Mesenchymal stem cell (in vitro differentiated cells and primary cell): ENCODE data around the gene NRN1L.

ENCODE experiments used
- DNase-seq: peaks from one replicate; pipeline ENCODE4 v3.0.0-alpha.2; 2013
- H2AFZ ChIP-seq: one replicate; pipeline ENCODE4 v1.6.1; 2013; ENCODE audit warnings: low read depth, mild to moderate bottlenecking, control low read depth, inconsistent platforms, low read length, moderate library complexity
- H2AK5ac ChIP-seq: 2 replicates; pipeline ENCODE4 v1.6.1; 2013; ENCODE audit warnings: low read length, moderate library complexity, mild to moderate bottlenecking, inconsistent platforms; ENCODE audit not compliant: severe bottlenecking
- H2BK120ac ChIP-seq: one replicate; pipeline ENCODE4 v1.6.1; 2013; ENCODE audit warnings: low read depth, mild to moderate bottlenecking, inconsistent platforms, low read length, moderate library complexity
- H2BK12ac ChIP-seq, 2 experiments: one replicate each; pipeline ENCODE4 v1.6.1; 2013; ENCODE audit warnings: inconsistent platforms in 2 of 2, low read length in 2 of 2, mild to moderate bottlenecking in 2 of 2, moderate library complexity in 2 of 2, control low read depth in 1 of 2
- H2BK15ac ChIP-seq: one replicate; pipeline ENCODE4 v1.6.1; 2013; ENCODE audit warnings: mild to moderate bottlenecking, low read depth, inconsistent platforms; ENCODE audit not compliant: poor library complexity, severe bottlenecking
- H2BK5ac ChIP-seq: 2 replicates; pipeline ENCODE4 v1.6.1; 2013; ENCODE audit warnings: low read depth, mild to moderate bottlenecking, low read length, control low read depth, inconsistent platforms; ENCODE audit not compliant: poor library complexity, severe bottlenecking
- H3K14ac ChIP-seq, 2 experiments: one replicate each; pipeline ENCODE4 v1.6.1; 2013; ENCODE audit warnings: inconsistent platforms in 2 of 2, low read length in 2 of 2, control low read depth in 1 of 2, mild to moderate bottlenecking in 1 of 2, moderate library complexity in 1 of 2
- H3K18ac ChIP-seq, 2 experiments: one replicate each; pipeline ENCODE4 v1.6.1; 2013; ENCODE audit warnings: inconsistent platforms in 2 of 2, low read length in 2 of 2, control low read depth in 1 of 2, low read depth in 1 of 2, mild to moderate bottlenecking in 1 of 2
- H3K23ac ChIP-seq, 2 experiments: one replicate each; pipeline ENCODE4 v1.6.1; 2013; ENCODE audit warnings: inconsistent platforms in 2 of 2, low read length in 2 of 2, mild to moderate bottlenecking in 2 of 2, moderate library complexity in 2 of 2, control low read depth in 1 of 2
- H3K27ac ChIP-seq: 2 replicates; pipeline ENCODE4 v1.5.1; 2013; ENCODE audit warnings: mild to moderate bottlenecking, moderate library complexity, low read length, control low read depth, inconsistent platforms; ENCODE audit not compliant: poor library complexity, severe bottlenecking
- H3K27me3 ChIP-seq, 2 experiments: 2 replicates each; pipeline versions ENCODE4 v1.6.1 to v1.7.0; 2013; ENCODE audit warnings: low read length in 2 of 2, mild to moderate bottlenecking in 2 of 2, moderate library complexity in 2 of 2, control low read depth in 1 of 2, inconsistent platforms in 1 of 2; ENCODE audit not compliant: control insufficient read depth in 1 of 2, insufficient read depth in 1 of 2
- H3K36me3 ChIP-seq, 2 experiments: 2 replicates each; pipeline versions ENCODE4 v1.6.1 to v1.7.0; 2013; ENCODE audit warnings: low read length in 2 of 2, control low read depth in 1 of 2, inconsistent platforms in 1 of 2, low read depth in 1 of 2, mild to moderate bottlenecking in 1 of 2; ENCODE audit not compliant: insufficient read depth in 2 of 2, control insufficient read depth in 1 of 2
- H3K4ac ChIP-seq, 2 experiments: one replicate each; pipeline ENCODE4 v1.6.1; 2013; ENCODE audit warnings: inconsistent platforms in 2 of 2, low read length in 2 of 2, mild to moderate bottlenecking in 2 of 2, moderate library complexity in 2 of 2, control low read depth in 1 of 2, low read depth in 1 of 2
- H3K4me1 ChIP-seq: 2 replicates; pipeline ENCODE4 v1.6.1; 2013; ENCODE audit warnings: low read depth, low read length, control low read depth; ENCODE audit not compliant: control insufficient read depth, insufficient read depth
- H3K4me2 ChIP-seq: 2 replicates; pipeline ENCODE4 v1.6.1; 2013; ENCODE audit warnings: low read length, mild to moderate bottlenecking, inconsistent platforms; ENCODE audit not compliant: poor library complexity, severe bottlenecking
- H3K4me3 ChIP-seq, 2 experiments: 2 replicates each; pipeline versions ENCODE4 v1.5.1 to v1.7.0; 2013; ENCODE audit warnings: low read length in 2 of 2, mild to moderate bottlenecking in 2 of 2, control low read depth in 1 of 2, low read depth in 1 of 2; ENCODE audit not compliant: insufficient read depth in 1 of 2
- H3K79me1 ChIP-seq: replicated peaks from 2 replicates; pipeline ENCODE4 v1.6.1; 2013; ENCODE audit warnings: mild to moderate bottlenecking, control low read depth, low read length, inconsistent platforms; ENCODE audit not compliant: poor library complexity, severe bottlenecking
- H3K9ac ChIP-seq: 2 replicates; pipeline ENCODE4 v1.7.0; 2013; ENCODE audit warnings: mild to moderate bottlenecking, low read length, moderate library complexity
- H3K9me3 ChIP-seq: 2 replicates; pipeline ENCODE4 v1.7.0; 2013; ENCODE audit warnings: mild to moderate bottlenecking, low read length; ENCODE audit not compliant: control insufficient read depth
- H4K8ac ChIP-seq: one replicate; pipeline ENCODE4 v1.6.1; 2013; ENCODE audit warnings: inconsistent platforms, mild to moderate bottlenecking, low read length, moderate library complexity
- H4K91ac ChIP-seq: one replicate; pipeline ENCODE4 v1.6.1; 2013; ENCODE audit warnings: mild to moderate bottlenecking, low read length, inconsistent platforms
- WGBS: methylation state at CpG from one replicate; pipeline ENCODE4 v1.1.7; 2013; ENCODE audit warnings: mixed read lengths; 5-methylcytosine and 5-hydroxymethylcytosine counted together

The NRN1L gene

GRCh38 chr16:67844497-67844896 lies 40.2 kb upstream of the NRN1L start:
- WGBS = 86% methylated on average over 4 of the region's 4 CpGs

GRCh38 chr16:67845291-67846062 lies 39.2 kb upstream of the NRN1L start:
- H3K36me3 ChIP-seq = peaks cover 12 to 15% of the 10 kb centered on the region in 2 experiments

More at GRCh38 chr16:67844497-67844896, 40.2 kb upstream of the NRN1L start:
- peaks cover 28% of the 10 kb centered on the region for H3K4me1 ChIP-seq
- H3K27me3 ChIP-seq = no peaks in the 10 kb centered on the region
- no peak overlapping the region for H2BK12ac ChIP-seq
- H3K9me3 ChIP-seq = no peaks in the 10 kb centered on the region
- no peak overlapping the region for H2AK5ac ChIP-seq
- no peak overlapping the region for H4K8ac ChIP-seq
- peak; percentile 46 for DNase-seq
- no peak overlapping the region for H3K14ac ChIP-seq
- H3K27ac ChIP-seq = no peak overlapping the region
- no peak overlapping the region for H3K4me2 ChIP-seq
- peak overlapping the region; percentile 98 for H3K9ac ChIP-seq
- peaks cover 8 to 13% of the 10 kb centered on the region in 2 experiments for H3K36me3 ChIP-seq
- no peak overlapping the region for H3K18ac ChIP-seq
- no peak overlapping the region for H4K91ac ChIP-seq
- no peak overlapping the region for H3K23ac ChIP-seq
- H3K79me1 ChIP-seq = peaks cover 4% of the 10 kb centered on the region
- no peak overlapping the region for H2BK15ac ChIP-seq
- no peak overlapping the region for H2BK5ac ChIP-seq
- no peak overlapping the region for H2AFZ ChIP-seq
- no peak overlapping the region for H2BK120ac ChIP-seq
- H3K4ac ChIP-seq = no peak overlapping the region
- peak overlapping the region in 1 of 2 experiments; percentile 92 for H3K4me3 ChIP-seq

GRCh38 chr16:67846063-67846319 lies 38.7 kb upstream of the NRN1L start:
- H3K4me2 ChIP-seq = peak overlapping the region; percentile 89
- no peak overlapping the region for H2AFZ ChIP-seq
- H3K14ac ChIP-seq = peak overlapping the region in 1 of 2 experiments; percentile 5
- H3K18ac ChIP-seq = peak overlapping the region; percentile 98 to 99
- peak overlapping the region; percentile 76 for H2BK15ac ChIP-seq
- peak overlapping the region; percentile 99 for H4K91ac ChIP-seq
- peaks cover 30% of the 10 kb centered on the region for H3K4me1 ChIP-seq
- peaks cover 4% of the 10 kb centered on the region for H3K79me1 ChIP-seq
- H3K27me3 ChIP-seq = no peaks in the 10 kb centered on the region
- 0% methylated on average over 1 of the region's 2 CpGs for WGBS
- H2BK120ac ChIP-seq = peak overlapping the region; percentile 99
- H3K4me3 ChIP-seq = peak overlapping the region; percentile 85 to 92
- peaks cover 16% of the 10 kb centered on the region in 2 experiments for H3K36me3 ChIP-seq
- H3K27ac ChIP-seq = peak overlapping the region; percentile 97
- H2BK5ac ChIP-seq = peak overlapping the region; percentile 89
- peak overlapping the region; percentile 58 for H2AK5ac ChIP-seq
- peak overlapping the region in 1 of 2 experiments; percentile 78 for H2BK12ac ChIP-seq
- H3K4ac ChIP-seq = peak overlapping the region; percentile 95 to 97
- peak overlapping the region; percentile 98 for H3K9ac ChIP-seq
- H3K23ac ChIP-seq = peak overlapping the region; percentile 60 to 78
- peak overlapping the region; percentile 100 for H4K8ac ChIP-seq
- no peaks in the 10 kb centered on the region for H3K9me3 ChIP-seq
- DNase-seq = no peak

More at GRCh38 chr16:67845291-67846062, 39.2 kb upstream of the NRN1L start:
- Histone ChIP-seq H3K4ac (peak overlapping the region in 1 of 2 experiments; percentile 80), H2AK5ac (peak overlapping the region; percentile 43), H3K4me2 (peak overlapping the region; percentile 89), H3K23ac (peak overlapping the region in 1 of 2 experiments; percentile 65), H2BK5ac (peak overlapping the region; percentile 89), H3K9ac (peak overlapping the region; percentile 98), H4K8ac (peak overlapping the region; percentile 52), H3K18ac (no peak overlapping the region), H2BK12ac (peak overlapping the region in 1 of 2 experiments; percentile 73), H3K27me3 (no peaks in the 10 kb centered on the region), H3K14ac (no peak overlapping the region), H3K4me3 (peak overlapping the region in 1 of 2 experiments; percentile 85), H3K27ac (peak overlapping the region; percentile 97), H3K4me1 (peaks cover 29% of the 10 kb centered on the region), H3K9me3 (no peaks in the 10 kb centered on the region), H2BK15ac (no peak overlapping the region), H2BK120ac (no peak overlapping the region), H4K91ac (peak overlapping the region; percentile 78), H3K79me1 (peaks cover 4% of the 10 kb centered on the region), H2AFZ (no peak overlapping the region)
- DNase-seq = peak; percentile 33
- WGBS = 84% methylated on average over 5 of the region's 5 CpGs

- peak within 1 kb of the TSS; percentile 89 for H2BK5ac ChIP-seq
- DNase-seq = peak; percentile 96
- peak within 1 kb of the TSS; percentile 98 for H3K9ac ChIP-seq
- H3K23ac ChIP-seq = peak within 1 kb of the TSS; percentile 78 to 82
- under 1% methylated on average over 31 of the region's 57 CpGs for WGBS
- H2BK15ac ChIP-seq = peak within 1 kb of the TSS; percentile 92
- peak within 1 kb of the TSS; percentile 98 to 99 for H3K4ac ChIP-seq
- peak within 1 kb of the TSS; percentile 97 for H3K27ac ChIP-seq
- H3K18ac ChIP-seq = peak within 1 kb of the TSS; percentile 98 to 99
- H3K4me3 ChIP-seq = peak within 1 kb of the TSS; percentile 85 to 92
- peak within 1 kb of the TSS; percentile 100 for H4K8ac ChIP-seq
- peaks cover 2% of the 10 kb centered on the region for H3K79me1 ChIP-seq
- peak within 1 kb of the TSS; percentile 89 for H3K4me2 ChIP-seq
- no peaks in the 10 kb centered on the region for H3K27me3 ChIP-seq
- peaks cover 16 to 17% of the 10 kb centered on the region in 2 experiments for H3K36me3 ChIP-seq
- H2BK120ac ChIP-seq = peak within 1 kb of the TSS; percentile 99
- peak within 1 kb of the TSS in 1 of 2 experiments; percentile 78 for H2BK12ac ChIP-seq
- no peaks in the 10 kb centered on the region for H3K9me3 ChIP-seq
- peaks cover 30% of the 10 kb centered on the region for H3K4me1 ChIP-seq
- H4K91ac ChIP-seq = peak within 1 kb of the TSS; percentile 99
- peak within 1 kb of the TSS; percentile 8 for H2AFZ ChIP-seq
- H3K14ac ChIP-seq = peak within 1 kb of the TSS; percentile 83 to 96
- peak within 1 kb of the TSS; percentile 62 for H2AK5ac ChIP-seq
These were observed 38.2 kb upstream of the NRN1L start, which contains the start of gene NUTF2 for GRCh38 chr16:67846320-67847063. Gene NUTF2 (plus strand): TSS chr16:67846933. CDS start chr16:67865131, 18,198 bp downstream.
